ENCODE measurements around the gene DIAPH2. TPM values are rescaled to one million over a fixed set of nuclear protein-coding genes. Genes with fewer than 3 reads are reported as not detected.

The DIAPH2 gene
- total RNA-seq, 5 donors from 2014 or later (not counting 1 experiment from before 2014, with no cell fraction given) = 8.4 to 15.3 (median 10.8) TPM

DNA sequence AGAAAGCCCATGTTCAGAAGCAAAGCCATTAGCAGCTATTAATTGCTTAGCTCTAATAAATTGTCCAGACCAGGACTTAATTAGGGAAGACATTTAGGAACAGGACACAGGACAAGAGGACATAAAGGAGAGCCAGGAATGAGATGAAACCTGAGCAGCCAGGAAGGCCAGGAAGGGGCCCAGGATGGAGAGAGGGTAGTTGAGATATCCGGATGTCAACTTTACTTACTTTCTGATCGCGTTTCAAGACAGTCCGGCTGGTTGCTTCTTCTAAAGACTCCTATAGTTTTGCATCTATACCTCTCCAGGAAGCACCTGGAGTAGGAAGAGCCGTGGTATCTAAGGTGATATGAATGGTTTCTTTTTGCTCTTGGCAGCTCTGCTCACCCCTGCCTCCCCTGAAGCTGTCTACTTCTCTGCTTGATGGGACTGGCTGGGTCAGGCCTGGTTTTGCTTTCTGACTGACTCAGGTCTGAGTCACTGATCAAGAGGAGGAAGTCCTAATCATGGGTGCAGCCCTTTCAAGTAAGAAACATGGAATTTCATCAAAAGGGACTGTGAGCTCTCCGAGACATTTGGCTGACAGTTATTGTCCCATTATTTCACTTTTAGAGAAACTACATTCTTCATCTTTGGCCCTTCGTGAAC, 932.4 kb downstream of the DIAPH2 start:
- CTCF ChIA-PET = no interaction called here
- H3K27ac Mint-ChIP-seq = no peak overlapping the region
- Histone ChIP-seq H3K9me3 (no peaks in the 10 kb centered on the region), H3K27ac (ENCODE audit: low read length) (no peak overlapping the region), H3K4me1 (ENCODE audit: control insufficient read depth in 1 of 2, extremely low read depth in 1 of 2, insufficient read depth in 2 of 2, low read length in 2 of 2) (no peaks in the 10 kb centered on the region), H3K27me3 (replicated peaks in 1 of 2; ENCODE audit: control insufficient read depth in 2 of 2, extremely low read depth in 1 of 2, insufficient read depth in 2 of 2, low read length in 1 of 2) (no peaks in the 10 kb centered on the region), H3K36me3 (ENCODE audit: control insufficient read depth in 2 of 2, extremely low read depth in 1 of 2, insufficient read depth in 1 of 2, low read length in 1 of 2) (no peaks in the 10 kb centered on the region), H3K4me3 (ENCODE audit: control insufficient read depth in 1 of 2, extremely low read depth in 1 of 2, low read length in 1 of 2) (no peak overlapping the region)
- DNase-seq (no peak), ATAC-seq (replicated peaks in 1 of 4) (no peak)
- POLR2A ChIA-PET = no interaction called here
- H3K9me3 Mint-ChIP-seq = no peaks in the 10 kb centered on the region
- H3K27me3 Mint-ChIP-seq = peaks cover 0 to 11% of the 10 kb centered on the region in 2 donors
- no peaks in the 10 kb centered on the region for H3K4me1 Mint-ChIP-seq
- no peaks in the 10 kb centered on the region for H3K36me3 Mint-ChIP-seq
- no CpG with 5 or more reads among the region's 7 CpGs for WGBS (ENCODE audit: insufficient coverage)
- no peak overlapping the region for H3K4me3 Mint-ChIP-seq

DNA sequence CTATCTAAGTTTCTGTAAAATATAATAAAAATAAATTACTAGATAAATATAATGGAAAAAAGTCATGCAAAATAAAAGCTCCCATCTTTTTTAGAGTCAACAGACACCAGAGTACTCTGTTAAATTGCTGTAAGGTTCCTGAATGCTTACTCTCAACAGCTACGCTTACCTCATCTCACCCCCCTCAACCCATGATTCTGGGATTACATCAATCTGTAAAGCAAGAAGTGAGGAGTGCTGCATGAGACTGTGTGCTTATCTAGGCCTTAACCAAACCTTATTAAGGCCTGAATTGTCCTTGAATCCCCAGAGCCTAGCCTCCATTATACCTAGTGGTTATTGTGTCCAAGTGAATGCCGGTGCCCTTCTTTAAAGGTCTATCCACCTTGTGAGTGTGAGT, 934.9 kb downstream of the DIAPH2 start:
- H3K27me3 Mint-ChIP-seq = peaks cover 0 to 12% of the 10 kb centered on the region in 2 donors
- no peaks in the 10 kb centered on the region for H3K9me3 ChIP-seq
- ChIA-PET CTCF (no interaction called here), POLR2A (no interaction called here)
- H3K4me1 ChIP-seq (ENCODE audit: control insufficient read depth in 1 of 2, extremely low read depth in 1 of 2, insufficient read depth in 2 of 2, low read length in 2 of 2) = no peaks in the 10 kb centered on the region
- ATAC-seq (replicated peaks in 1 of 4) (no peak), DNase-seq (no peak)
- H3K4me3 Mint-ChIP-seq = no peak overlapping the region
- H3K9me3 Mint-ChIP-seq = no peaks in the 10 kb centered on the region
- no peaks in the 10 kb centered on the region for H3K36me3 ChIP-seq (ENCODE audit: control insufficient read depth in 2 of 2, extremely low read depth in 1 of 2, insufficient read depth in 1 of 2, low read length in 1 of 2)
- H3K27ac Mint-ChIP-seq = no peak overlapping the region
- H3K27me3 ChIP-seq (replicated peaks in 1 of 2; ENCODE audit: control insufficient read depth in 2 of 2, extremely low read depth in 1 of 2, insufficient read depth in 2 of 2, low read length in 1 of 2) = no peaks in the 10 kb centered on the region
- no peak overlapping the region for H3K4me3 ChIP-seq (ENCODE audit: control insufficient read depth in 1 of 2, extremely low read depth in 1 of 2, low read length in 1 of 2)
- no CpG with 5 or more reads among the region's 2 CpGs for WGBS (ENCODE audit: insufficient coverage)
- H3K36me3 Mint-ChIP-seq = no peaks in the 10 kb centered on the region
- H3K4me1 Mint-ChIP-seq = no peaks in the 10 kb centered on the region
- H3K27ac ChIP-seq (ENCODE audit: low read length) = no peak overlapping the region

GRCh38 chrX:97622111-97622510, 937.5 kb downstream of the DIAPH2 start:
- no CpG with 5 or more reads among the region's 3 CpGs for WGBS (ENCODE audit: insufficient coverage)
- DNase-seq (no peak), ATAC-seq (replicated peaks in 1 of 4) (no peak)
- H3K4me3 Mint-ChIP-seq = no peak overlapping the region
- ChIA-PET CTCF (no interaction called here), POLR2A (no interaction called here)
- H3K36me3 Mint-ChIP-seq = no peaks in the 10 kb centered on the region
- H3K9me3 ChIP-seq = no peaks in the 10 kb centered on the region
- H3K27me3 Mint-ChIP-seq = peaks cover 0 to 14% of the 10 kb centered on the region in 2 donors
- H3K36me3 ChIP-seq (ENCODE audit: control insufficient read depth in 2 of 2, extremely low read depth in 1 of 2, insufficient read depth in 1 of 2, low read length in 1 of 2) = no peaks in the 10 kb centered on the region
- H3K4me1 Mint-ChIP-seq = no peaks in the 10 kb centered on the region
- H3K27ac Mint-ChIP-seq = no peak overlapping the region
- no peaks in the 10 kb centered on the region for H3K4me1 ChIP-seq (ENCODE audit: control insufficient read depth in 1 of 2, extremely low read depth in 1 of 2, insufficient read depth in 2 of 2, low read length in 2 of 2)
- no peak overlapping the region for H3K4me3 ChIP-seq (ENCODE audit: control insufficient read depth in 1 of 2, extremely low read depth in 1 of 2, low read length in 1 of 2)
- H3K27ac ChIP-seq (ENCODE audit: low read length) = no peak overlapping the region
- no peaks in the 10 kb centered on the region for H3K27me3 ChIP-seq (replicated peaks in 1 of 2; ENCODE audit: control insufficient read depth in 2 of 2, extremely low read depth in 1 of 2, insufficient read depth in 2 of 2, low read length in 1 of 2)
- H3K9me3 Mint-ChIP-seq = no peaks in the 10 kb centered on the region

- Histone ChIP-seq H3K36me3 (ENCODE audit: control insufficient read depth in 2 of 2, extremely low read depth in 1 of 2, insufficient read depth in 1 of 2, low read length in 1 of 2) (no peaks in the 10 kb centered on the region), H3K27me3 (replicated peaks in 1 of 2; ENCODE audit: control insufficient read depth in 2 of 2, extremely low read depth in 1 of 2, insufficient read depth in 2 of 2, low read length in 1 of 2) (no peaks in the 10 kb centered on the region), H3K9me3 (no peaks in the 10 kb centered on the region), H3K4me1 (ENCODE audit: control insufficient read depth in 1 of 2, extremely low read depth in 1 of 2, insufficient read depth in 2 of 2, low read length in 2 of 2) (no peaks in the 10 kb centered on the region), H3K4me3 (ENCODE audit: control insufficient read depth in 1 of 2, extremely low read depth in 1 of 2, low read length in 1 of 2) (no peak overlapping the region), H3K27ac (ENCODE audit: low read length) (no peak overlapping the region)
- DNase-seq = no peak
- H3K9me3 Mint-ChIP-seq = no peaks in the 10 kb centered on the region
- ChIA-PET POLR2A (no interaction called here), CTCF (no interaction called here)
- H3K4me3 Mint-ChIP-seq = no peak overlapping the region
- WGBS (ENCODE audit: insufficient coverage) = no CpG with 5 or more reads among the region's 2 CpGs
- H3K4me1 Mint-ChIP-seq = no peaks in the 10 kb centered on the region
- H3K27me3 Mint-ChIP-seq = peaks cover 2 to 17% of the 10 kb centered on the region in 2 donors
- ATAC-seq (replicated peaks in 1 of 4) = no peak
- no peak overlapping the region for H3K27ac Mint-ChIP-seq
- no peaks in the 10 kb centered on the region for H3K36me3 Mint-ChIP-seq
Measured at GRCh38 chrX:97628326-97628725, 943.7 kb downstream of the DIAPH2 start.

- CTCF ChIA-PET = no interaction called here
- POLR2A ChIA-PET = no interaction called here
Measured at GRCh38 chrX:97628807-97629596, 944.4 kb downstream of the DIAPH2 start.

GRCh38 chrX:97629597-97629985, 944.9 kb downstream of the DIAPH2 start:
- Histone ChIP-seq H3K4me3 (ENCODE audit: control insufficient read depth in 1 of 2, extremely low read depth in 1 of 2, low read length in 1 of 2) (no peak overlapping the region), H3K27me3 (replicated peaks in 1 of 2; ENCODE audit: control insufficient read depth in 2 of 2, extremely low read depth in 1 of 2, insufficient read depth in 2 of 2, low read length in 1 of 2) (no peaks in the 10 kb centered on the region), H3K36me3 (ENCODE audit: control insufficient read depth in 2 of 2, extremely low read depth in 1 of 2, insufficient read depth in 1 of 2, low read length in 1 of 2) (no peaks in the 10 kb centered on the region), H3K9me3 (no peaks in the 10 kb centered on the region), H3K27ac (ENCODE audit: low read length) (no peak overlapping the region), H3K4me1 (ENCODE audit: control insufficient read depth in 1 of 2, extremely low read depth in 1 of 2, insufficient read depth in 2 of 2, low read length in 2 of 2) (no peaks in the 10 kb centered on the region)
- Mint-ChIP-seq H3K9me3 (no peaks in the 10 kb centered on the region), H3K27ac (no peak overlapping the region), H3K4me1 (no peaks in the 10 kb centered on the region), H3K36me3 (no peaks in the 10 kb centered on the region), H3K4me3 (no peak overlapping the region), H3K27me3 (peaks cover 2 to 16% of the 10 kb centered on the region in 2 donors)
- no peak for DNase-seq
- ChIA-PET CTCF (no interaction called here), POLR2A (no interaction called here)
- ATAC-seq (replicated peaks in 1 of 4) = no peak

More at GRCh38 chrX:97628807-97629596, 944.4 kb downstream of the DIAPH2 start:
- H3K9me3 Mint-ChIP-seq = no peaks in the 10 kb centered on the region
- H3K4me1 ChIP-seq (ENCODE audit: control insufficient read depth in 1 of 2, extremely low read depth in 1 of 2, insufficient read depth in 2 of 2, low read length in 2 of 2) = no peaks in the 10 kb centered on the region
- no peak overlapping the region for H3K4me3 ChIP-seq (ENCODE audit: control insufficient read depth in 1 of 2, extremely low read depth in 1 of 2, low read length in 1 of 2)
- no peak overlapping the region for H3K27ac Mint-ChIP-seq
- no peaks in the 10 kb centered on the region for H3K27me3 ChIP-seq (replicated peaks in 1 of 2; ENCODE audit: control insufficient read depth in 2 of 2, extremely low read depth in 1 of 2, insufficient read depth in 2 of 2, low read length in 1 of 2)
- no peak for ATAC-seq (replicated peaks in 1 of 4)
- WGBS (ENCODE audit: insufficient coverage) = no CpG with 5 or more reads among the region's 6 CpGs
- peaks cover 2 to 17% of the 10 kb centered on the region in 2 donors for H3K27me3 Mint-ChIP-seq
- H3K4me1 Mint-ChIP-seq = no peaks in the 10 kb centered on the region
- no peaks in the 10 kb centered on the region for H3K9me3 ChIP-seq
- no peak overlapping the region for H3K4me3 Mint-ChIP-seq
- no peak overlapping the region for H3K27ac ChIP-seq (ENCODE audit: low read length)
- no peaks in the 10 kb centered on the region for H3K36me3 ChIP-seq (ENCODE audit: control insufficient read depth in 2 of 2, extremely low read depth in 1 of 2, insufficient read depth in 1 of 2, low read length in 1 of 2)
- DNase-seq = no peak
- no peaks in the 10 kb centered on the region for H3K36me3 Mint-ChIP-seq
